ENCODE measurements around the gene NOL12.

GRCh38 chr22:37647317-37647716 lies 38.8 kb upstream of the NOL12 start:
- TF ChIP-seq CTCF (IDR thresholded peaks at IDR 0.05; ENCODE audit: insufficient read depth, low read length) (no peak), POLR2AphosphoS5 (IDR thresholded peaks at IDR 0.05; ENCODE audit: low read depth) (no peak), GABPA (IDR thresholded peaks at IDR 0.05; ENCODE audit: low read depth) (no peak)
